ENCODE data around the gene SH3RF2.
"Not testable (repeated sequence)": the region's sequence is repeated elsewhere in the genome, so short reads cannot be mapped to it uniquely, and the experiment has no call there.

The SH3RF2 gene

DNA sequence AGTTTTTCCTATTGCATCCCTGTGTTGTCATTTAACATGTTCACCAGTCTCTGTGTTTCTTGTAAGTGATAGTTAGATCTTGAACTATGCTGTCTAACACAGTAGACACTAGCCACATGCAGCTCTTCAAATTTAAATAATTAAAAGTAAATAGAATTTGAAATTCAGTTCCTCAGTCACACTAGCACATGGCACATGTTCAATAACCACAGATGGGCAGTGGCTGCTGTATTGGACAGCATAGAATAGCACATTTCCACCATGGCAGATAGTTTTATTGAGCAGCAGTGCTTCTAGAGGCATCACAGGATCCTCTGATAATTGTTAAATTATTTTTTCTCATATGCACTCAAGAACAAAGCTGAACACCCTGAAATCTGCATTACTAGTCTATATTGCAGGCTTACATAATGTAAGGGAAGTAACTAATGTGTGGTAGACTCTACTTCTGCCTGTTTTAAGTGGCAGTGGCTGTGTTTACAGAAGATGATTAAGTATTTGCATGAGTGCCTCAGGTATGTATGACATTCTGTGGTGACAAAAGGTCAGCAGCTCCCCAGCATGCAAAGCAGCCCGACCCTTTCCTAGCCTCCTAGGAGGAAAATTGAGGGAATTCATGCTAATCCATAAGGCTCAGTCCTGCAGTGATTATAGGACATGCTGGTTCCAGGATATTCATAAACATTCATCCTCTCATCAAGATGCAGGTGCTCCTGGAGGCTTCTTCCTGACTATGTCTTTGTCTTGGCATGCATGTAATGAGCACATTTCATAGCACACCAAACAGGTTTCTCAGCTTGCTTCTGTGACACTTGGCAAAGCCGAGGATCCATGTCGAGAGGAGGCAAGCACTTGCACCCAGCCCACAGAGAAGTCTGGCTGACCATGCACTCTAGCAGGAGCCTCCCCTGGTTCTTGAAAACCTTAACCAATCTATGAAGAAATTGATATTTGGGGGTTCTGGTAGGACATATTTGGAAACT lies 45.5 kb downstream of the SH3RF2 start:
- no peak for DNase-seq

DNA sequence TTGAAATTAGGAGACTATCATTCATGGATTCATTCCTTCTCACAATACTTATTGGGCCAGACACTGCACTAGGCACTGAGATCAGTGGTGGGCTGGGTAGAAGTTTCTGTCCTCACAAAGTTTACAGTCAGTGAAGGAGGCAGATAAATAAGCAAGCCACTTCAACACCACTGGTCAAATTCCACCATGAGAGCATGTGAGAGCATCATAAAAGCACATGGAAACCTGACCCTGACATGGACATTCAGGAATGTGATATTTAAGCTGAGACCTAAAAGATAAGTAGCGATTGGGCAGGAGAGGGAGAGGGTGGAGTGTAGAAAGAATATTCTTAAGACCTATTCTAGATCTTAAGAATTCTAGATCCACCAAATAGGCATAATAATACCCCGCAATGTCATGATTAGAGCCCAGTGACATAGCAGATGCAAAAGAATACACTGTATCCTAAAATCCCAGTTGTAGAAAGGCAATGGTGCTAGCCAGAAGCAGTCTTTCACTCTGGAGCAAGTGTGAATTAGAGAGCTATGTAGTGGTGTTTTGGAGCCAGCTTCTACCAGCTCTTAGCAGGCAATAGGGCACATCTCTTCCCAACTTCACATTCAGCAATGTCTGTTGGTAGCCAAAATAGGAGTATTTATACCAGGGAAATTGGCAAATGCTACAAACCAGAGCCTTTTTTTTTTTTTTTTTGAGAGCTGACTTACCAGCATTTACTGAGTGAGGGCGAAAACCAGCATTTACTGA lies 46.4 kb downstream of the SH3RF2 start:
- DNase-seq, result no peak

DNA sequence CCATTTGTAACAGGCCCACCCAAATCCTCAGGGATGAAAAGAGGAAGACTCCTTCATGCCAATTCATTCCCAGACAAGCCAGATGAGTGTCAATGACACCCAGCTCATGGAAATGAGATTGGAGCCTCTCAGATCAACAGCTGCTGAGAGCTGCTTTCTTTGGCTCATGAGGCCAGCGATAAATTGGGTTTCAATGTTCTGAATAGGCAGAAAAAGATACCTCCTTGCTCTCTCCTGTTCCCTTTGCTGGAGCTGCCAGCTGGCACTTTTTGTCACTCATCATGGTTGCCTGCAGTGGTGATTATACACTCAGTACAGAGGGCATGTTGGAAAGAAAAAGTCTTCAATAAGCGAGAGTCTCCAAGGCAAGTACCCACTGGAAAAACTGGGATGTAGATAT lies 47.1 kb downstream of the SH3RF2 start:
- no peak for DNase-seq

DNA sequence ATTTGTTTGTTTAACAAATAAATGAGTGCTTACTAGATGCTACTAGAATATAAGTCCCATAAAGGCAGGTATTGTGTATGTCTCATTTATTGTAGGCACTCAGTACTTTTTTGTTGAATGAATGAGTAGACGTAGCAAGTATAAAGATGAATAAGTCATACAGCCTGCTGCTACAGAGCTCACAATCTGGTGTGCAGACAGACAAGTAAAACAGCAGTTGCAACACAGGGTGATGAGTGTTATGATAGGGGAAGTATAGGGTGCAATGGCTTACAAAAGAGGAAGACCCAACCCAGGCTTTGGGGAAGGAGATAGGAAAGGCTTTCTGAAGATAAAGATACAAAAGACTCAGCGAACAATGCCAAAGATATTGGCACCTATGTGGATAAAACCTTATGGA lies 47.7 kb downstream of the SH3RF2 start:
- DNase-seq, result no peak

DNA sequence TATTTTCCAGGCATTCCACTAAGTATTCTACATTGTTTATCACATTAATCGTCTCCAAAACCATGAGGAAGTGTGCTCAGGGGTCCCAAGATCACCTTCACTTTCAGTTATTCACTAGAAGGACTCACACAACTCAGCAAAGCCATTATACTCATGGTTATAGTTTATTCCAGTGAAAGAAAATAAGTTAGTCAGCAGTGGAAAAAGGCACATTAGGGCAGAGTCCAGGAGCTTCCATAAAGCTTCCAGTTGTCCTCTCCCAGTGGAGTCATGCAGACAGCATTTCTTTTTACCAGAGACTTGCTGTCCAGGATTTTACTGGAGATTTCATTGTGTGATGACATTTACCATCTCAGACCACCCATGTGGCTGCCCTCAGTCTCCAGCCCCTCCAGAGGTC lies 51.5 kb downstream of the SH3RF2 start:
- DNase-seq, result no peak

DNA sequence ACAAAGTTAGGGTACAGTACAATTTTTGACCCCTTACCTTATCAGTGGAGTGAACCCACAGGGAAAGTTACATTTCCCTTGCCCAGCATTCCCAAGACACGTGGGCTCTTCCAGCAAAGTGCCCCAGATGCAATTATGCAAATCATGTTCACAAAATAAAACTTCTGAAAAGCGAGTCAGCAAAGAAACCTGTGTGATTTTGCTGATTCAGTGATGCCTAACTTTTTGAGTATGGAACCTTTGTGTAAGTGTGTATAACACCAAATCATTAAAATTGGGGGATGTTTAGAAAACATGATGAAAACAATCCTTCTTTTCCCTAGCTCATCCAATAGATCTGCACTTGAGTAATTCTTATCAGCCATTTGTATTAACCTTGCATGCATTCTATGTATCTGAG lies 52.6 kb downstream of the SH3RF2 start:
- no peak for DNase-seq

DNA sequence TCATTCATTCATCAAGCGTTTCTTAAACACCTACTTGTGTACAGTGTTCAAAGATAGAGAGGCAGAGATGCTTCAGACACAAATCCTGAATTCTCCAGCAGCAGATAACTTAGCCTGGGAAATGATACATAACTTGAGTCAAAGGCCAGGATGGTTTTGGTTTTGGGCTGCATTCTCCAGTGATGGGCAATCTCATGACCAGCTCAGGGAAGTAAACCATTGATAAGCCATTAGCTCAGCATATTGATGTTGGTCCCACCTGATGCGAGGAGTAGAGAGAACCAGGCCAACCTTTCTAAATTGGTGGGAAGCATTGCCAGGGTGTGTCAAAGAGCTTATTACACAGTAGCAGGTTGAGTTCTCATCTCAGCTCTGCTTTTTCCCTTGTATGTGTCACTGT lies 53.0 kb downstream of the SH3RF2 start:
- DNase-seq, result no peak

DNA sequence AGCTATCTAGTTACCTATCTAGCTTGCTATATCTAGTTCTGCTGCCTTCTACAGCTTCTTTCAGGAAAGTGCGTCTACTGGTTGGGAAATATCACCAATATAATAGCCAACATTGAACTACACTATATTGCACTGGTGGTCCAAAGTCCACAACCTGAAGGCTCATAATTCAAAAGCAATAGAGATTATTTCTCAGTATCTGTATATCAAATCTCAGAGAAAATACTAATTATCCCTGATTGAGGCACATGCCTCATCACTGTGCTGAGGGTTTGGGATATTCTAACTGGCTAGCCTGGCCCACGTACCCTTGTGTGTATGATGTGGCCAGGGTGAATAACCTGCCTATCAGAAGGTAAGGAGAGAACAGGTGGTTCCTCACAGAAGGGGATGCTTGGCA lies 53.8 kb downstream of the SH3RF2 start:
- DNase-seq, result no peak

DNA sequence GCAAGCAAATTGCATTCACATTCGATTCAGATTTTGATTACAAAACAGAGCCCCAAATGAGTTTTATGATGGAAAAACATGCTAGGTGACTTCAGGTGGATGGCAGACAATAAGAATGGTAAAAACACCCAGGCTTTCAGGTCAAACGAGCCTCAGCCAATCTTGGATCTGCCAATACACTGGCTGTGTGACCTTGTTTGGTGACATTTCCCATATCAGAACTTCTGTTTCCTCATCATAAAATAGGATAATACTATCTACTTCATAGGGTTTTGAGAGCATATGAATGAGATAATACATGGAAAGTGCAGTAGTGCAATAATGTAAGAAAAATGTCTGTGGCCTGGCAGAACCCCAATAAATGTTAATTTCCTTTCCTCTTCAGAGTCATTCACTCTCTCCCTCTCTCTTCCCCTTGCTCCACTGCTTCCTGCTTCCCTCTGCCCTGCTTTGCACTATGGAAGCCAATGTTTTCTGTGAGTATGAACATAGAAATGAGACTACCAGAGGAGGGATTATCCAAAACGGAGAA lies 54.7 kb downstream of the SH3RF2 start:
- DNase-seq, result no peak

DNA sequence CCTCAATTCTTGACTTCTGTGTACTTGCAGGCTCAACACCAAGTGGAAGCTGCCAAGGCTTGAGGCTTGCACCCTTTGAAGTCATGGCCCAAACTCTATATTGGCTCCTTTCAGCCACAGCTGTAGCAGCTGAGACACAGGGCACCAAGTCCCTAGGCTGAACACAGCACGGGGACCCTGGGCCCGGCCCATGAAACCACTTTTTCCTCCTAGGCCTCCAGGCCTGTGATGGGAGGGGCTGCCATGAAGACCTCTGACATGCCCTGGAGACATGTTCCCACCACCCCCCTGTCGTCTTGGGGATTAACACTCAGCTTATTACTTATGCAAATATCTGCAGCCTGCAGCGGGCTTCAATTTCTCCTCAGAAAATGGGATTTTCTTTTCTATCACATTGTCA lies 57.2 kb downstream of the SH3RF2 start:
- DNase-seq, result not testable (repeated sequence)

DNA sequence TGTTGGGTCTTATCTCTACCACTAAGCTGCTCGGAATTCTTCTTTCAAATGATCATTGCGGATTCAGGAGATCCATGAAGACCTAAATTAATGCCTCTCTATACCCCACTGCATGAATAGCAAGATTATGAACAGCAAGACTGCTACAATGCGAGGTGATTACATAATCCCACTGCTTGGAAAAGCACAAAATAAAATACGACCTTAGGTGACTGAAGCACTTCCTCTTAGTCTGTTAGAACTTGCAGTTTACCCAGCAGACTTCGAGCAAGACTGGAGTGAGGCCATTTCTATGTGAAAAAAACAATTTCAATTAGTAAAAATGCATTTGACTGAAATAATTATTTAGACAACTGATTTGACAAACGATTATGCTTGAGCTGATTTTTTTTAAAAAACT lies 59.8 kb downstream of the SH3RF2 start:
- DNase-seq, result no peak

DNA sequence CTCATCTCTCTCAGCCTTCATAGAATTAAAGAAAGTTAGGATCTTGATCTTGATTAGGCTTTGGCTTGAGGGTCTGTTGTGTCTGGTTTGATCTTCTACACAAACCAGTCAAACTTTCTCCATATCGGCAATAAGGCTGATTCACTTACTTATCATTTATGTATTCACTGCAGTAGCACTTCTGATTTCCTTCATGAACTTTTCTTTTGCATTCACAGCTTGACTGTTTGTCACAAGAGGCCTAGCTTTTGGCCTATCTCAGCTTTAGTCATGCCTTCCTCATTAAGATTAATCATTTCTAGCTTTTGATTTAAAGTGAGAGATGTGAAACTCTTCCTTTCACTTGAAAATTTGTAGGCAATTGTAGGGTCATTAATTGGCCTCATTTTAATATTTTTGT lies 62.8 kb downstream of the SH3RF2 start:
- DNase-seq, result no peak

DNA sequence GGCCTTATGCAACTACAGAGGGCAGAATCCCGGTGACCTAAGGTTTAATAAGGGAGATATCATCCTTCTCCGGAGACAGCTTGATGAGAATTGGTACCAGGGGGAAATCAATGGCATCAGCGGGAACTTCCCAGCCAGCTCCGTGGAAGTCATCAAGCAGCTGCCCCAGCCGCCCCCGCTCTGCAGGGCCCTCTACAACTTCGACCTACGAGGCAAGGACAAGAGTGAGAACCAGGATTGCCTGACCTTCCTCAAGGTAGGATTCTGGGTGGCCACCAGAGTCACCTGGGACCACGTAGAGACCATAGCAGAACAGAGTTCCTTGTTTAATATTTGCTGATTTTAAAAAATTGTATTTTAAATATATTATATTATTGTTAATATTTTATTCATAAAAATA lies 63.7 kb downstream of the SH3RF2 start:
- no peak for DNase-seq

DNA sequence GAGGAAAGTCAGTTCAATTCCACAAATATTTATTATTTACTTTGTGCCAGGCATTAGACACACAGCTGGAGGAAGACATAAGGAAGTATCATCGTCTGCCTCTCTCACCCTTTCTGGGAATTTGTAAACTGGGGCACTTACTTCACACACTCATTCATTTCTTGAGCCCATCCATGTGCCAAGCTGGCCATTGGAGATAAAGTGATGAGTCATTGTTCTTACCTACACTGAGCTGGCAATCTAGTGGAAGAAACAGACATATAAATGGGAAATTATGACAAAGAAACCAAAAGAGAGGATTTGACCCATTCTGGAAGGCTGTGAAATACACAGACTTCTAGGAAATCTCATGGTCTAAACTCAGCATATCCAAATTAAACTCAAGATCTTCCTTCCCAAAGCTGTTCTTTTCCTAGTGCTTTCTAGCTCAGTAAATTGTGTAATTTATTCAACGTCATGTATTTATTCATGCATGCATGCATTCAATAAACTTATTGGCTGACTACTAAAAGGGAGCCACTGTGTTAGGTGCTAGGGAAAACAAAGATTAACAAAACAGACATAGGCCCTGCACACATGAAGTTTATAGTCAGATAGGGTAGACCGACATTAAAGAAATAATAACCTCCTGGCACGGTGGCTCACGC lies 65.3 kb downstream of the SH3RF2 start:
- DNase-seq, result no peak

DNA sequence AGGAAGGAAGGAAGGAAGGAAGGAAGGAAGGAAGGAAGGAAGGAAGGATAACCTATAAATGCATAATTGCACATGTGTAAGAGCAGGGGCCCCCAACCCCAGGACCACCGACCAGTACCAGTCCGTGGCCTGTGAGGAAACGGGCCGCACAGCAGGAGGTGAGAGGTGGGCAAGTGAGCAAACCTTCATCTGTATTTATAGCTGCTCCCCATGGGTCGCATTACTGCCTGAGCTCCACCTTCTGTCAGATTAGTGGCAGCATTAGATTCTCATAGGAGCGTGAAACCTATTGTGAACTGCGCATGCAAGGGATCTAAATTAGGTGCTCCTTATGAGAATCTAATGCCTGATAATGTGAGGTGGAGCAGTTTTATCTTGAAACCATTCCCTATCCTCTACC lies 66.1 kb downstream of the SH3RF2 start:
- DNase-seq, result no peak

DNA sequence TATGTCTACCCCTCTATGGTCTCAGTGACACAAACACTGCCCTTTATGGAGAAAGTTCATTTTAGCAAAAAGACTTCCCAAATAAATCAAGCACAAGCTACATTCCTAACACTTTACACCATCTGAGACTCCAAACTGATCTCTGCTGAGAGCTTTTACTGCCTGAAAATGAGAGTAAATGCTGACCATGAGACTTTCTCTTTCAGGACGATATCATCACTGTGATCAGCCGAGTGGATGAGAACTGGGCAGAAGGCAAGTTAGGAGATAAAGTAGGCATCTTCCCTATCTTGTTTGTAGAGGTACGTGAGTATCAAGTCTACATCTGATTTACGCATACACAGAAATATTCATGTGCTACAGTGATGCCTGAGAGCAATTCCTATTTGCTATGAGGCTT lies 67.5 kb downstream of the SH3RF2 start:
- DNase-seq, result no peak

DNA sequence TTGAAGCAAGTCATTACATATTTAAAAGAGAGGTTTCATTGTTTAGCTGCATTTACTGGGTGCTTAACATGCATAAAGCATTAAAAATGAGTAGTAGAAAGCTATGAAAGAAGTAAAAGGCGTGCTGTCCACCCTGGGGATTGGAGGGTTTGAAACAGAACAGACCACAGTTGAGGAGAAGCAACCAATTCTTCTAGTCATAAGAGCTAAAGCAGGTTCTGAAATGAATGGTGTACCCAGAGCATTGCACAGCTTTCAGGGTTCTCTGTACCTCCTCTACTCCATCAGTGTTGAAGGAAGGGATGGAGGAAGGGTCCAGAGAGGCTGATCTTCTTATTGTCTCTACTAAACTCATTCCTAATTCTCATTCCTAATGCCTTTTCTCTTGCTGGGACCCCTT lies 68.9 kb downstream of the SH3RF2 start:
- no peak for DNase-seq

DNA sequence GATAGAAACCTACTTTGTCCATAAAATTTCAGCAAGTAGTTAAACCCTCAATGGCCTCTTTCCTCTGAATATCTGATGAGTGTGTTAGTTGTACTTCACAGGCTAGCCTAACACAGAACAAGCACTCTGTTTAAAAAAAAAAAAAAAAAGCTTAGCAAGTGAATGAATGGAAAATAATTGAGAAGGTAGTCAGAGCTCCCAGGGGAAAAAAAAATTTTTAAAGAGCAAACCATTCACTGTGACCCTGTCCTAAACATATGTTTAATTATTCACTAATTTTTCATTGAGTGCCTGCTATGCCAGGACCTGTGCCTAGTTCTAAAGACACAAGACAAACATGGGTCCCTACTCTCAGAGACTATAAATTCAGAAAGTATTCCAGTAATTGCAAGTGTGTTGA lies 69.3 kb downstream of the SH3RF2 start:
- DNase-seq, result no peak

DNA sequence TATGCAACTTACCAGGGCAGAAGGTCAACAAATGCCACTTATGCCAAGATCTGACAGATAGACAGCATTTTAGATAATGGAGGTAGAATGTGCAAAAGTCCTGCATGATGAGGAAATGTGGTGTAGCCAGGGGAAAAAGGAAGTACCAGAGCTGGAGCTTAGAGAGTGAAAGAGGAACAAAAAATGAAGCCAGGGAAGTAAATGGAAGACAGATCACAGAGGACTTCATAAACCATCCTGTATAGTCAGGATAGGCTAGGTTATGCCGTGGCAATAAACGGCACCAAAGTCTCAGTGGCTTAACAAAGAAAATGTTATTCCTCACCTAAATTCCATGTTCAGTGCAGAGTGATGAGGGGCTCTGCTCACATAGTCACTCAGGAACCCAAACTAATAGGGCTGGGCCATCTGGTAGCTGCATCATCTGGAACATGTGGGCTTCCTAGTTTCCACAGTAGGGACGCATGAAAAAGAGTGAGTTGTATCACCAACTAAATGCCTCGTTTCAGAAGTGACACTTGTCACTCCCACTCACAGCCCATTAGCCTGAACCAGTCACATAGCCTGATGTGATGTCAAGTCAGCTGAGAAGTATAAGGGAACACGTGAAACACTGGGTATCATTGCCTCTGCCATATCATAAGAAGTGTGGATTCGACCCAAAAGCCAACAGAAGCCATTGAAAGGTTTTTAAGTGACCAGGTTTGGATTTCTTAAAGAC lies 70.3 kb downstream of the SH3RF2 start:
- DNase-seq, result no peak

DNA sequence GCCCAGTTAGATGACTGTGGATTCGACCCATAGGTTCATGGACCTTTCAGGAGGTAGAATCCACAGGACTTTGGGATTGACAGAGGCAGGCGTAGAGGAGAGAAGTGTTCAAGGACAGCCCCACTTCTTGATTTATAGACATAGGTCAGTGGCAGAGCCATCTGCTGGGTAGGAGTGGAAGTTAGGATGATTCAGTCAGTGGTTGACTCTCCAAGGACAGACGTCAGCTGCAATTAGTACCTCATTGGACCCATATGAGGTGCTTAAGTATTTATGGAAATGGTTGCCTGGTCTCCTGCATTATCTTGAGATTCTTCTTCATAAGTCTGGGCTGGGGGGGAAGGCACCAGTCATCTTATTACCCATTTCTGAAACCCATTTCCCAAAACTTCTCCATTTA lies 70.9 kb downstream of the SH3RF2 start:
- DNase-seq, result no peak

DNA sequence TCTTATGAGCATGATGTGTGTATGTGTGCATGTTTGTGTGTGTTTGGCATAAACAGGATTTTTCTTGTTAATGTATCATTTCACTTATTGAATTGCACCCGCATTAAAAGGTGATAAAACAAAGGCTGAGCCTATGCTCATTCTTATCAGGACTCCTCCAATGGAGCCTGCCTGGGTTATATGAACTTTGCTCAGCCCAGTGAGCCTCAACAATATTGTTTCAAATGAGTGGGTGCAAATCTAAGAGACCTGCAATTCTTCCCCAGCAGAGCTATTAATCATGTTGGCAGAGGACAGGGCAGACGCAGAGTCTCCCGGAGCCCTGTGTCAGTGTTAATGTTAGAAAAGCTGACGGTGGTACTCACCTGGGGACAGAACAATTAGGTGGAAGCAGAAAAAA lies 71.6 kb downstream of the SH3RF2 start:
- no peak for DNase-seq

DNA sequence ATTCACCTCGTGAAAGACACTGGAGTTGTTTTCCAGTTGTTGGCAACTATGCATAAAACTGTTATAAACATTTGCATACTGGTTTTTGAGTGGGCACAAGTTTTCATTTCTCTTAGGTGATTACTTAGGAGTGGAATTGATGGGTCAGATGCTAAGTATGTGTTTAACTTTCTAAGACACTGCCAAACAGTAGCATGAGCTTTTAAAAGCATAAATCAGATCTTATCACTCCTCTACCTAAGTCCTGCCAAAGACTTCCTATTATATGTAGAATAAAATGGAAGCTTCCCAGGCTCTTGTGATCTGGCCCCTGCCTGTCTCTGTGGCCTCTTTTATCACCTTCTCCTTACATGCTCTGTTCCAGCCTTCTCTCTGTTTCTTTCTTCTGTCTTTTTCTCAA lies 72.6 kb downstream of the SH3RF2 start:
- DNase-seq, result no peak

DNA sequence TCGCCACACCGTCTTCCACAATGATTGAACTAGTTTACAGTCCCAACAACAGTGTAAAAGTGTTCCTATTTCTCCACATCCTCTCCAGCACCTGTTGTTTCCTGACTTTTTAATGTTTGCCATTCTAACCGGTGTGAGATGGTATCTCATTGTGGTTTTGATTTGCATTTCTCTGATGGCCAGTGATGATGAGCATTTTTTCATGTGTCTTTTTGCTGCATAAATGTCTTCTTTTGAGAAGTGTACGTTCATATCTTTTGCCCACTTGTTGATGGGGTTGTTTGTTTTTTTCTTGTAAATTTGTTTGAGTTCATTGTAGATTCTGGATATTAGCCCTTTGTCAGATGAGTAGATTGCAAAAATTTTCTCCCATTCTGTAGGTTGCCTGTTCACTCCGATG lies 74.1 kb downstream of the SH3RF2 start:
- DNase-seq, result not testable (repeated sequence)
